ENCODE measurements around the gene PUDP. TPM values are rescaled to one million over a fixed set of nuclear protein-coding genes. Genes with fewer than 3 reads are reported as not detected.
A peak's percentile ranks its signal among the peaks of the same experiment; 100 is the strongest.

The PUDP gene
- total RNA-seq, 2 experiments from 2014 or later = 16.6 to 18.4 TPM

DNA sequence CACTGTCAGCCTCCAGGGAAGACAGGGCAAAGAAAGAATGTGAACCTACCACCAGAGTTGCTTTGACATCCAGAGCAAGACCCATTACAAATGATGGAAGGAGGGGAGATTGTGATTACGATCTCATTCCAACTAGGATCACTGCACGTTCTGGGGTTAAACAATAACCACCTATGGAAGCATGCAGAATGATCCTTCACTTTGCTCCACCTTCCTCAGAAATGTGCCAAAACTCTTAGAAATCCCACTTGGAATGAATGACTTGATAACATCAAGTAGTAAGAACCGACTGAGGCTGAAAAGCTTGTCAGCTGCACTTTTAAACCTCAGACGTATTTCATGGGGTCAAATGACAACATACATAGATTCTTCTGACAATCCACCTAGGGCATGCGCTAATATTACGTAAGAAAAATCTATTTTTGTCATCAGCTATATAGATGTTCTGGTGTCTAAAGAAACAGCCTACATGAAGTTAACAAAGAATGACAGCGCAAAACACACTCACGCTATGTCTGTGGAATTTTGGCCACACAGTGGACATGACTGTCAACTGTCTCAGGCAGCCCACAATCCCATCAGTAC lies 3.9 kb downstream of the PUDP start:
- POLR2A ChIA-PET = interaction anchor here (0.8 kb wide), 1 partner anchor 9 kb away, joined by 4 read pairs; no protein-coding TSS in a partner anchor
- ATAC-seq = no peak
- TF ChIP-seq CTCF (IDR thresholded peaks at IDR 0.05) = no peak

GRCh38 chrX:7143076-7143475 lies 4.9 kb downstream of the PUDP start:
- POLR2A ChIA-PET = no interaction called here
- intact Hi-C loops (cut with micrococcal nuclease) = no loop called here
- CTCF ChIA-PET = no interaction called here
- peaks cover 26% of the 10 kb centered on the region for H3K4me1 Mint-ChIP-seq (ENCODE audit: low read depth)
- H3K27ac Mint-ChIP-seq = no peak overlapping the region
- ATAC-seq = no peak
- H3K4me3 Mint-ChIP-seq = no peak overlapping the region
- DNase-seq = no peak
- no peaks in the 10 kb centered on the region for H3K27me3 Mint-ChIP-seq
- peaks cover 3% of the 10 kb centered on the region for H3K36me3 Mint-ChIP-seq (ENCODE audit: low read depth)
- TF ChIP-seq CTCF (IDR thresholded peaks at IDR 0.05) = no peak
- no peaks in the 10 kb centered on the region for H3K9me3 Mint-ChIP-seq

More for the DNA sequence above, 3.9 kb downstream of the PUDP start:
- H3K36me3 Mint-ChIP-seq (ENCODE audit: low read depth) = peaks cover 2% of the 10 kb centered on the region
- H3K9me3 Mint-ChIP-seq = no peaks in the 10 kb centered on the region
- intact Hi-C loops (cut with micrococcal nuclease) = no loop called here
- no peak overlapping the region for H3K27ac Mint-ChIP-seq
- no peak overlapping the region for H3K4me3 Mint-ChIP-seq
- H3K27me3 Mint-ChIP-seq = no peaks in the 10 kb centered on the region
- peaks cover 23% of the 10 kb centered on the region for H3K4me1 Mint-ChIP-seq (ENCODE audit: low read depth)
- CTCF ChIA-PET = interaction anchor here (1.0 to 1.2 kb wide), 2 partner anchors 11 to 68 kb away, joined by 3 read pairs; no protein-coding TSS in a partner anchor
- no peak for DNase-seq

DNA sequence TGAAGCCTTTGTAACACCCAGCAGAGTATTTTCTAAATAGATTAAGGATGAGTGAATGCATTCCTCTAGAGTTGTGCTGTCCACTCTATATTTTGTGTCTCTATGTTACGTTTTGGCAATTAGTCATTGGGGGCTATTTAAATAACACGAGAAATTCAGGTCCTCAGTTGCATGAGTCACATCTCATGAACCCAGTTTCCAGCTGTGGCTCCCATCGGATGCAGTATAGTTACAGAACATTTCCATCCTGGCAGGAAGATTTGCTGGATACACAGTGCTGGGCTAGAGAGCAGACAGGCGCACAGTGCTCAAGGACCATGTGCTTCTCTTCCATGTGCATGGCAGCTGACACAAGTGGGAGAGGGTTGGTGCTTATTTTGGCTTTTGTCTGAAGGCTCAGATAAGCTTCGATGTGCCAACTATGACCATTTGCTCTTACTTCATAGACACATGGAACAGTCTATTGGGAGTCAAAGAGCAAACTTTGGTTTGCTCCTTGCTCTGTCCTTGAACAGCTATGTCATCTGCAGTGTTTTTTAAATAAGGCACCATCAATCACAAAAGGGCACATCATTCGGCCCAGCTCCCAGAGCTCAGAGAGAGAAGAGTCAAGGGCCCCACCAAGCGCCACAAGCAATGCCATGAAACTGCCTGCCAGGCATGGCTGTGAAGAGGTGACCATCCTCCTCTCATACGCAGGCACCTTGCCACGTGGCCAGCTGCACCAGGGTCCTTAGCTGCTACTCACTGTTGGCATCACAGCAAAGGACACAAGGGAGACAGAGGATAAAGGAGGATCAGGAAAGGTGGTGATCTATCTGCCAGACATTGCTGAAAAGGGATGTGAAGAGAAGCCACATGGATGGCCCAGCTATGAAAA lies 8.5 kb downstream of the PUDP start:
- ChIA-PET POLR2A (no interaction called here), CTCF (no interaction called here)
- Mint-ChIP-seq H3K4me1 (ENCODE audit: low read depth) (peaks cover 26% of the 10 kb centered on the region), H3K36me3 (ENCODE audit: low read depth) (peaks cover 9% of the 10 kb centered on the region), H3K4me3 (no peak overlapping the region), H3K27ac (no peak overlapping the region), H3K27me3 (no peaks in the 10 kb centered on the region), H3K9me3 (no peaks in the 10 kb centered on the region)
- intact Hi-C loops (cut with micrococcal nuclease) = no loop called here
- DNase-seq = no peak
- ATAC-seq = no peak
- TF ChIP-seq CTCF (IDR thresholded peaks at IDR 0.05) = no peak

DNA sequence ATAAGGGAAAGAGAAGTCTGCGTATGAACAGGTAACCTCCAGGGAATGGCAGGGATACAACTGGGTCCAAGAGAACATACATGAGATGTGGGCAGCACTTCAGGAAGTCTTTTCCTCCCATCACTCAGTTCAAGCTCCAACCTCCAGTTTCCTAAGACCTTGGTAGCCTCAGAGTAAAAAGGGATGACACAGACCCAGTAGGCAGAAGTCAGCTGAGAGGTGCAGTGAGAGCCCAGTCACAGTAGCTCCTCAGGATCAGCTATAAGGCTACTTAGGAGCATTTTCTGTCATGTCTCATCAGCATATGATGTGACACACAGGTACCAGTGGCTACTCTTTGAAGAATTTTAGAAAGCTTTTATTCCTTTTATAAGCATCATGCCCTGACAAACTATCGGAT lies 13.0 kb downstream of the PUDP start:
- Mint-ChIP-seq H3K36me3 (ENCODE audit: low read depth) (peaks cover 11% of the 10 kb centered on the region), H3K4me1 (ENCODE audit: low read depth) (peaks cover 38% of the 10 kb centered on the region), H3K27me3 (no peaks in the 10 kb centered on the region), H3K4me3 (no peak overlapping the region), H3K27ac (no peak overlapping the region), H3K9me3 (no peaks in the 10 kb centered on the region)
- ATAC-seq (no peak), DNase-seq (no peak)
- ChIA-PET POLR2A (interaction anchor here (1.0 kb wide), 2 partner anchors 9 to 52 kb away, joined by 3 to 4 read pairs; no protein-coding TSS in a partner anchor), CTCF (interaction anchor here (1.0 kb wide), 1 partner anchor 57 kb away, joined by 3 read pairs; no protein-coding TSS in a partner anchor)
- TF ChIP-seq CTCF (IDR thresholded peaks at IDR 0.05) = no peak
- intact Hi-C loops (cut with micrococcal nuclease) = no loop called here

GRCh38 chrX:7133050-7133440 lies 14.9 kb downstream of the PUDP start:
- ChIA-PET CTCF (interaction anchor here (0.8 to 1.2 kb wide), 3 partner anchors 12 to 38 kb away, joined by 3 read pairs; no protein-coding TSS in a partner anchor), POLR2A (no interaction called here)
- TF ChIP-seq CTCF (IDR thresholded peaks at IDR 0.05) = no peak
- H3K9me3 Mint-ChIP-seq = no peaks in the 10 kb centered on the region
- intact Hi-C loops (cut with micrococcal nuclease) = no loop called here
- ATAC-seq = no peak
- H3K36me3 Mint-ChIP-seq (ENCODE audit: low read depth) = peaks cover 7% of the 10 kb centered on the region
- H3K4me1 Mint-ChIP-seq (ENCODE audit: low read depth) = peaks cover 31% of the 10 kb centered on the region
- no peaks in the 10 kb centered on the region for H3K27me3 Mint-ChIP-seq
- peak overlapping the region; percentile 49 for H3K27ac Mint-ChIP-seq
- DNase-seq = no peak
- H3K4me3 Mint-ChIP-seq = no peak overlapping the region
